ENCODE data around the gene CCDC137.

Gene CCDC137

DNA sequence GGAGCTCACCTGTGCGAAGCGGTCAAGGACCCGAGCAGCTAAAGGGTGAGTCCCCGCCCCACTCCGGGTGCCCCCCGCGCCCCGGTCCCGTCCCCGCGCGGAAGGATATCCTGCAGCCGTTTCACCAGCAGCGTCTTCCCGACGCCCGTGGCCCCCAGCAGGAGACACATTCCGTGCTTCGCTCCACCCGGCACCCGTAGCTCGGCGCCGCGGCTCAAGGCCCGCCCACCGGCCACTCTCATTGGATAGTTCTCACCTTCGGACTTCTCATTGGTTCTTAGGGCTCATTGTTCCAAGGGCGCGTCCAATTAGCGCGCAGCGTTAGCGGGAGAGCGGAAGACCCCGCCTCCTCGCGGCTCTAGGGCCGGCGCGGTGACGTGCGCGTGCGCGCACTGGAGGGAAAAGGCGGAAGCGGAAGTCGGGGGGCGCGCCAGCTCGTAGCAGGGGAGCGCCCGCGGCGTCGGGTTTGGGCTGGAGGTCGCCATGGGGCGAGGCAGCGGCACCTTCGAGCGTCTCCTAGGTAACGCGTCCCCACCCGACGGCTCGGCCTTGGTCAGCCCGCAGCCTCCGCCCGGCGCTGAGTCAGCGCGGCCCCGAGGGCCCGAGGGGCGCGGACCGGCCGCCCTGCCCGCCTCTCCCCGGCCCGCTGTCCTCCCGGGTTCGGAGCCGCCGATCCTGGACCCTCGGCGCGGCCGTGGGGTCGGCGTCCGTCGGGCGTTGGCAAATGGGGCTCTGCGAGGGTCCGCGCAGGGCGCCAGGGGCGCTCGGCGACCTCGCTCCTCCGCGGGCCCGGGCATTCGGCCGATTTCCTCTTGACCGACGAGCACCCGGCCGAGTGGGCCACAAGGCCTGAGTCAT is 17.3 kb downstream of the CCDC137 start, which contains the start of the genes ARL16 and HGS:
Gene ARL16, minus strand, starts transcription at position 214 of the 858 bp plus-strand sequence. Its CDS starts 44 bp downstream, at position 170.
Gene HGS, plus strand, starts transcription at position 428 of the 858 bp plus-strand sequence. Its CDS starts 56 bp downstream, at position 484.
- DNase-seq = peak; percentile 97

DNA sequence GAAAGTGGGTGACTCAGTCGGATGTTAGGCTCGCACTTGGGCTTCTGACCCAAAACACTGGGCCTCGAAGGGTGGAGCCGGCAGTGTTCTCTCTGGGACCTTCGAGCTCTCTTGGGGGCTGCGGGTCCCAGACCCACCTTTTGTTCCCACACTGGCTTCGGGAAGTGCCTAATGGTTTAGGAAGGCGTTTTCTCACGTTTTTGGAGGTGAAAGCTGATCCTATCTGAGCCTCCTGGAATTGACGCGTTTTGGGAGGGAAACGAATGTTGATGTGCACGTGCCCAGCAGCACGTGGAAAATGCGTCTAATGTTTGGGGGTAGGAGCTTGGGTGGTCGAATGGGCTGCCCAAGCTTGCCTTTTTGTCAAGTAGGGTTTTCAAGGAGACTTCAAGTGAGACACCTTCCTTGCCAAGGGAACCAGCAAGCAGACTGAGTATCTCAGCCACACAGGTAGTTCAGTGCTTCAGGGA is 17.9 kb downstream of the CCDC137 start:
- no peak for DNase-seq

DNA sequence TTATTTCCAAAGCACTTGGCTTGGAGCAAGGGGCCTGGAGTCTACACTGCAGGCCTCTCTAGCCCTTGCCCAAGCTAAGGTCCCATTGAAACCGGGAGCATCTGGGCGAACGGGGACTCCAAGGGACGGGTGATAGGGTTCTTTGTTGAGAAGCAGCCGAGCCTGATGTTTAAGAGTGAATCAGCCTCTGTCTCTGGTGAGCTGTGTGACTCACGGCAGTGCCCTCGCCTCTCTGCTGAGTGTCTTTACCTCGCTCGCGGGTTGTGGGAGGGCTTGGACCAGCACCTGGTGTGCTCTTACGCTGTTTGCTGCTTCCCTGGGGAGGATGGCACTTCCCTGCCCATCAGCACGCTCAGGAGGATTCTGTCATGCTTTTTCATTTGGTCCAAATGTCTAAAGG is 18.6 kb downstream of the CCDC137 start:
- no peak for DNase-seq

DNA sequence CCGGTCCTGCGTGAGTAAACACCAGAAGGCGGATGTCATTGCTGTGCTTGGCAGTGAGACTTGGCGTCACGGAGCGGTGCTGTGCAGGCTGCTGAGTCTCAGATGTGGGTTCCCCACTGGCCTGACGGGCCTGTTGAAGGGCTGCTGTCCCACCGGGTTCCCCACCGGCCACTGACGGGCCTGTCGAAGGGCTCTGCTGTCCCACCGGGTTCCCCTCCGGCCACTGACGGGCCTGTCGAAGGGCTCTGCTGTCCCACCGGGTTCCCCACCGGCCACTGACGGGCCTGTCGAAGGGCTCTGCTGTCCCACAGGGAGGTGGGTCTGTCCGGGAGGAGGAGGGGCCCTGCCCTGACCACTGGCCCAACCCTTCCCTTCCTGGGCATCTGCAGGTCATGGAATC is 20.1 kb downstream of the CCDC137 start:
- DNase-seq = no peak

DNA sequence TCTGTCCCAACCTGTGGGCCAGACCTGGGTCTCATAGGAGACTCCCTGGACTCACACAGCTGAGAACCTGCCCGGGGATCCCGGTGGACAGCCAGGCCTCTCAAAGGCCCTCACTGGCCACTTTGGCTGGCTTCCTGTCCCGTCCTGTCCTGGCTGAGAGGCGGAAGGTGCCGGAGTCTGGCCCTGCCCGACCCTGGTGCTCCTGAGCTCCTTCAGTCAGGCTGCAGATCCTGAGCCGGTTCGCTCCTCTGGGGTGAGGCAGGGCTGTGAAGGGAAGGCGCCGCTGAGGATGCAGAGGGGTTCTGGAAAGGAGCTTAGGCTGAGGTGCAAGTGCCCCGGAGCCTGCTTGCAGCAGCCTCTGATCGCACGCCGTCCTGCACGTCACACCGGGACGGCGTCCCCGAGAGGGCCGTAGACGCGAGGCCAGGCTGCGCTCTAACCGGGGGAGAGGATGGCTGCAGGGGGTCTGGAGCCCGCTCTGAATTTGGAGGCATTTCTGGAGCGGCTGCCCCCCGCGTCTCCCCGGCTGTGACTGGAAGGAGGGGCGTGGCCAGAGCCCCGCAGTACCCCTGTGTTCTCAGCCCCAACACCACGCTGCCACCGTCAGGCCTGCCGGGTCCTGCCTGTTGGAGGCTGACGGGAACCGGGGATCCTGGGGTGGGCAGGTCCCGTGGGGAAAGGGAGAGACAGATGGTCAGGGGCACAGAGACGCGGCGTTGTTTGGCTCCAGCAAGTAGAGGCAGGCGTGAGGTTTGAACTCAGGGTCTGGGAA is 21.4 kb downstream of the CCDC137 start:
- no peak for DNase-seq

DNA sequence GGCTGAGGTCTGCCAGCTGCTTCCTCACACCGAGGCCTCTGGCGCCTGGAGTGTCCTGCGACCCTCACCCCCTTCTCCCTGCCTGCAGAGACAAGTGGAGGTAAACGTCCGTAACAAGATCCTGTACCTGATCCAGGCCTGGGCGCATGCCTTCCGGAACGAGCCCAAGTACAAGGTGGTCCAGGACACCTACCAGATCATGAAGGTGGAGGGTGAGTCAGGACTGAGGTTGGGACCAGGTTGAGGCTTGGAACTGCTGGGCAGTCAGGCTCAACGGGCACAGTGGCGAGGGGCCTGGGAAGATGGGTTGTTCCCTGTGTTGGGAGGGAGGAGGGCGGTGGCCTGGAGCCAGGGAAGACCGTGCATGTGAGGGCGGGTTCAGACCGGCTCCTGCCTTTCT is 22.1 kb downstream of the CCDC137 start:
- no peak for DNase-seq

DNA sequence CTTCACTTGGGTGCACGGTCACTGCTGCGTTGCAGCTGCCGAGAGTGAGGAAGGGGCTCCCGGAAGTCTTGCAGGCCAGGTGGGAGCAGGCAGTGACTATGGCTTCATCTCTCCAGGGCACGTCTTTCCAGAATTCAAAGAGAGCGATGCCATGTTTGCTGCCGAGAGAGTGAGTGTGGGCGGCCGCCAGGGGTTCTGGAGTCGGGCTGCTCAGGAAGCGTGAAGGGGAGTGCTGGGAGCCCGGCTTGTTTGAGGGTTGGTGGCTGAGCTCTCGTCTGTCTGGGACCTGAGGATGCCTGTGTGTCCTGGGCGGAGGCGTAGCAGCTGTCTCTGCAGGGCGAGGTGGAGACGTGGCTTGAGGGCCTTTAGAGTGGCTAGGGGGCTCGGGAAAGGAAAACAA is 23.5 kb downstream of the CCDC137 start:
- DNase-seq = no peak

DNA sequence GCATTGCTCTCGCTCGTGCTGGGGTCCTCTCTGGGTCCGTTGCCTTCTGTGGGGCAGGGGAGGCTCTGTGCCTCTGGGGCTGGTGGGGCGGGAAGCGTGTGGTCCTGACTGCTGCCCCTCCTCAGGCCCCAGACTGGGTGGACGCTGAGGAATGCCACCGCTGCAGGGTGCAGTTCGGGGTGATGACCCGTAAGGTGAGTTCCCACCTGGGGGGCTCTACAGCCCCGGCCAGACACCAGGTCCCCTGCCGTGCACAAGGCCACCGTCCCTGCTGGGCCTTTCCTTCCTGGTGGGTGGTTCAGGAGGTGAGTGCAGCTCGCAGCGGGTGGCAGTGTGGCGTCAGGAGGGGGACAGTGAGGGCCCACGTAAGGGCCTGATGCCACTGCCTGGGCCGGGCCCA is 24.0 kb downstream of the CCDC137 start:
- no peak for DNase-seq

DNA sequence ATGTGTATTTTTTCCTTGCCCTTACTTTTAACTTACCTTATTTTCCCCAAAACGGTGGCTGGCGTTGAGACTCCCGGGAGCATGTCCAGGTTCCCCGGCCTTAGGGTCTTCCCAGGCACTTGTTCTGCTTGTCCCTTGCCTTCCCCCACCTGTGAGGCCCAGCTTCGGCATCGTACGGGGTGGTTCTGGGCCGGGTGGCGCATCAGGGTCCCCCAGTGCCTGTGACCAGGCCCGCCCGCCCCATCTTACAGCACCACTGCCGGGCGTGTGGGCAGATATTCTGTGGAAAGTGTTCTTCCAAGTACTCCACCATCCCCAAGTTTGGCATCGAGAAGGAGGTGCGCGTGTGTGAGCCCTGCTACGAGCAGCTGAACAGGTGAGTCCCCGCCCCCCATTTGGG is 24.7 kb downstream of the CCDC137 start:
- DNase-seq = no peak

DNA sequence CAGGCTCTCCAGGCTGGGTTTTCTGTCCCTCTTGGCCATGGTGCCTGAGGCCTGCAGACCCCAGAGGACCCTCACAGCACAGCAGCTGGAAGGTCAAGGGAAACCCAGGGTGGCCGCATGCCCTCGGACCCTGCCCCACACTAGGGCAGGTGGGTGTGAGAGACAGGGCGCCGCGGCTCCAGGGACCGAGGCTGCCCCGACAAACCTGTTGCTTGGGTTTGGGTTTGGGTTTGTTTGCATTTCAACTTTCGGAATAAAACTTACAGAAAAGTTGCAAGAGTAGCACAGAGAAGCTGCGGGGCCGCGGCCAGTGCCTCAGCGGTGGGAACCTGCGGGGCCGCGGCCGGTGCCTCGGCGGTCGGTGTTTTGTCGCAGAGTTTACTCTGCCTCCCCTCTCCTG is 25.1 kb downstream of the CCDC137 start:
- DNase-seq = no peak

DNA sequence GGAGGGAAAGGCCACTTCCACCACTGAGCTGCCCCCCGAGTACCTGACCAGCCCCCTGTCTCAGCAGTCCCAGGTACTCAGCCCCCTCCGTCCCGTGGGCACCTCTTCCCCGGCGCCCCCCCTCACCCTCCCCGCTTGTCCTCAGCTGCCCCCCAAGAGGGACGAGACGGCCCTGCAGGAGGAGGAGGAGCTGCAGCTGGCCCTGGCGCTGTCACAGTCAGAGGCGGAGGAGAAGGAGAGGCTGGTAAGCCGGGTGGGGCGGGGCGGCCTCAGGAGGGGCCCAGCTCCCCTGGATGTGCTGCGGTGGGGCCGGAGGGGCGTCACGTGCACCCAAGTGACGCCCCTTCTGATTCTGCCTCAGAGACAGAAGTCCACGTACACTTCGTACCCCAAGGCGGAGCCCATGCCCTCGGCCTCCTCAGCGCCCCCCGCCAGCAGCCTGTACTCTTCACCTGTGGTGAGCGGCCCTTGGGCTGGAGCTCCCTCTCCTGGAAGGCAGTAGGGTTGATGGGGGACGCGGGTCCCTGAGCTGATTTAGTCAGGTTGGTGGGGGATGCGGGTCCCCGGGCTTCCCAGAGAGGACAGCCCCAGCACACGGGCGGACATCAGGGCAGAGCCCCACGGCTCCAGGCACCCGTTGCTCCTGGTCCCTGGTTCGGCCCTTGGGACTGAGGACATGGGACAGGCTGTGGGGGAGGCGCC is 27.1 kb downstream of the CCDC137 start:
- DNase-seq = no peak

DNA sequence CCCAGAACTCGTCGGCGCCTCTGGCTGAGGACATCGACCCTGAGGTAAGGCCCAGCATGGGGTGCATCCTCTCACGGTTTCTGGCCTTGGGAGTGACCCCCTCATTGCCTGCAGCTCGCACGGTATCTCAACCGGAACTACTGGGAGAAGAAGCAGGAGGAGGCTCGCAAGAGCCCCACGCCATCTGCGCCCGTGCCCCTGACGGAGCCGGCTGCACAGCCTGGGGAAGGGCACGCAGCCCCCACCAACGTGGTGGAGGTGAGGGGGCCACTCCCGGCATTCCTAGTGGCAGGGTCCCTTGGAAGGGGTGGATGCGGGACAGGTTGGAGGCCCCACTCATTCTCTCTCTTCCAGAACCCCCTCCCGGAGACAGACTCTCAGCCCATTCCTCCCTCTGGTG is 28.3 kb downstream of the CCDC137 start:
- DNase-seq = no peak

DNA sequence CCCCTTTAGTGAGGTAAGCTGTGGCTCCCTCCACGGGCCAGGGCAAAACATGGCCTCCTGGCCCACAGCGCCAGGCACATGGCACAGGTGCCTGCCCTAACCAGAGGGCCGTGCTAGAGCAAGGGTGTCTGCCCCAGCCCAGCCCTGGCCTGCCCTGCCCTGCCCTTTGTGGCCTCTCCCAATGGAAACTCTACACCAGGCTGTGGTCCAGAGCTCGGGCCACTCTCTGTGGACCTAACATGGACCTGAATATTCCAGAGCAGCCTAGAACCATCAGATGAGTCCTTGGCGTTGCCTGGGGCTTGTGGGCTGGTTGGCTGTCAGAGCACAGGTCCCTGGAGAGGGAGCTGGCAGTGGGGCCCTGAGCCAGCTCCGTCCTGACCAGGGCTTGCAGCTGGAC is 28.7 kb downstream of the CCDC137 start:
- DNase-seq = no peak

DNA sequence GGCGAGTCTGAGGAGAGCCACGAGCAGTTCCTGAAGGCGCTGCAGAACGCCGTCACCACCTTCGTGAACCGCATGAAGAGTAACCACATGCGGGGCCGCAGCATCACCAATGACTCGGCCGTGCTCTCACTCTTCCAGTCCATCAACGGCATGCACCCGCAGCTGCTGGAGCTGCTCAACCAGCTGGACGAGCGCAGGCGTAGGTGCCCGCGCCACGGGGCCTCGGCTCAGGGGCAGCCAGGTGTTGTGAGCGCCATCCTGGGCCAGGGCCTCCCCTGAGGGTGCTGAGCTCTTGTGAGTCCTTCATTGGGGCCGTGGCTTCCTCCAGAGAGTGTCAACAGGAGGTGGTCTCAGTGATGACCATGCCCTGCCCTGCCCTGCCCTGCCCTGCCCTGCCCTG is 29.3 kb downstream of the CCDC137 start:
- DNase-seq = no peak

DNA sequence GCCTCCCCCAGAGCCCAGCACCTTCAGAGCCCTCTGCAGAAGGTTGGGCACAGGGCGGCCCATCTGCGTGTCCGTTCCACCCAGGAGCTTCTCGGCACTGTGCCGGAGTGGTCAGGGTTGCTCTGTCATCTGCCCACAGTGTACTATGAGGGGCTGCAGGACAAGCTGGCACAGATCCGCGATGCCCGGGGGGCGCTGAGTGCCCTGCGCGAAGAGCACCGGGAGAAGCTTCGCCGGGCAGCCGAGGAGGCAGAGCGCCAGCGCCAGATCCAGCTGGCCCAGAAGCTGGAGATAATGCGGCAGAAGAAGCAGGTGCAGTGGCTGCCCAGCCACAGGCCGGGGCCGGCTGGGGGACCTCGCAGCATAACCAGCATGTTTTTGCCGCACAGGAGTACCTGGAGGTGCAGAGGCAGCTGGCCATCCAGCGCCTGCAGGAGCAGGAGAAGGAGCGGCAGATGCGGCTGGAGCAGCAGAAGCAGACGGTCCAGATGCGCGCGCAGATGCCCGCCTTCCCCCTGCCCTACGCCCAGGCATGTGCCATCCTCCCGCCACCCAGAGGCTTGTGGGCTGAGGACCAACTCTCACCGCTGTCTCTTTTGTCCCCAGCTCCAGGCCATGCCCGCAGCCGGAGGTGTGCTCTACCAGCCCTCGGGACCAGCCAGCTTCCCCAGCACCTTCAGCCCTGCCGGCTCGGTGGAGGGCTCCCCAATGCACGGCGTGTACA is 29.8 kb downstream of the CCDC137 start:
- DNase-seq = no peak

DNA sequence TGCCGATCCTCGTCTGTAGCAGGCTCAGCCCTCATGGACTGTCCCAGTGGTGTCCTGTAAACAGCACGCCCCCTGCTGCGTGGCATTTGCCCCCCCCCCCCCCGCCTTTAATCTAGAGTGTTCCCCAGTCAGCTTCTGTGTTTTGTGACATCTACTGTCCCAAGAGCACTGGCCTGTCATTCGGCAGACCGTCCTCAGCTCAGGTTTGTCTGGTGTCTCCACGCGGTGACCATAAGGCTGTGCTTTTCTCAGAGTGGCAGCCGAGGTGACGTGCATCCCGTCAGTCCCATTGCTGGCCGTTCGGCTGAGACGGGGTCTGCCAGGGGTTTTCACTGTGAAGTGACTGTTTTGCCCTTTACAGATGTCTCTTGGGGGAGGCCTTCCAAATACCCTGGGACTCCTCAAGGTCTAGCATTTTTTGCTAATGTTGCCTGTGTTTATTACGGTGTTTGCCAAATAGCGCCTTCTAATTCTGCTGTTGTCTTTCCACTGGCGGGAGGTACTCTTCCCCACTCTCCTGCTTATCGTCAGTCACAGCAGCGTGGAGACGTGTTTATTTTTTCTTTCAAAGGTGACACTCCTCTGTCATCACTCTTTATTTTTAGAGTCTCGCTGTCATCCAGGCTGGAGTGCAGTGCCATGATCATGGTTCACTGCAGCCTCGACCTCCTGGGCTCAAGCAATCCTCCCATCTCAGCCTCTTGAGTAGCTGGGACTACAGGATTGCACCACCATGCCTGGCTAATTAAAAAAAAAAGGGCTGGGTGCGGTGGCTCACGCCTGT is 30.9 kb downstream of the CCDC137 start:
- no peak for DNase-seq

DNA sequence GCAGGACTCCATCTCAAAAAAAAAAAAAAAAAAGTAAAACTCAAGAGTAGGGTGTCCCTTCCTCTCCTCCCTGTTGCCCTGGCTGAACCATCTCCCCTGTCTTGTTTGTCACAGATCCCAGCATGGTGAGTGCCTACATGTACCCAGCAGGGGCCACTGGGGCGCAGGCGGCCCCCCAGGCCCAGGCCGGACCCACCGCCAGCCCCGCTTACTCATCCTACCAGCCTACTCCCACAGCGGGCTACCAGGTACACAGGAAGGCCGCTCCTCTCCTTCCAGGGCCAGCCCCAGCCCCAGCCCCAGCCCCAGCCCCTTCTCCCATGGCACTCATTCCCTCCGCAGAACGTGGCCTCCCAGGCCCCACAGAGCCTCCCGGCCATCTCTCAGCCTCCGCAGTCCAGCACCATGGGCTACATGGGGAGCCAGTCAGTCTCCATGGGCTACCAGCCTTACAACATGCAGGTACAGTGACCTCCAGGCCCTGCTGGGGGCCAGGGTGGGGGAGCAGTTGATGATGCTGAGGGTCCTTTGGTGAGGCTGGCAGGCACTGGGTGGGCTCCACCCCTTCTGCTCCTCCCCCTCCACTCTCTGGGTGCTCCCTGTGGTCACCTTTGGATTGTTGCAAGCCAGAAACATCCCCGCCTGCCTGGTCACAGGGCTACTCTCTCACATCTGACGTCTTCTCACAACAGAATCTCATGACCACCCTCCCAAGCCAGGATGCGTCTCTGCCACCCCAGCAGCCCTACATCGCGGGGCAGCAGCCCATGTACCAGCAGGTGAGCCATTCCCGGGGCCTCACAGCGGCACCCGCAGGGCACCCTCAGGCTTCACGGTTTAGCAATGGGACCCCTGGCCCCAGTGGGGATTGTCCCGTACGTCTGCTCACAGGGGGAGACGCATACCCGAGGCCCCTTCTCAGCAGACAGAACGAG is 34.1 kb downstream of the CCDC137 start:
- DNase-seq = no peak

DNA sequence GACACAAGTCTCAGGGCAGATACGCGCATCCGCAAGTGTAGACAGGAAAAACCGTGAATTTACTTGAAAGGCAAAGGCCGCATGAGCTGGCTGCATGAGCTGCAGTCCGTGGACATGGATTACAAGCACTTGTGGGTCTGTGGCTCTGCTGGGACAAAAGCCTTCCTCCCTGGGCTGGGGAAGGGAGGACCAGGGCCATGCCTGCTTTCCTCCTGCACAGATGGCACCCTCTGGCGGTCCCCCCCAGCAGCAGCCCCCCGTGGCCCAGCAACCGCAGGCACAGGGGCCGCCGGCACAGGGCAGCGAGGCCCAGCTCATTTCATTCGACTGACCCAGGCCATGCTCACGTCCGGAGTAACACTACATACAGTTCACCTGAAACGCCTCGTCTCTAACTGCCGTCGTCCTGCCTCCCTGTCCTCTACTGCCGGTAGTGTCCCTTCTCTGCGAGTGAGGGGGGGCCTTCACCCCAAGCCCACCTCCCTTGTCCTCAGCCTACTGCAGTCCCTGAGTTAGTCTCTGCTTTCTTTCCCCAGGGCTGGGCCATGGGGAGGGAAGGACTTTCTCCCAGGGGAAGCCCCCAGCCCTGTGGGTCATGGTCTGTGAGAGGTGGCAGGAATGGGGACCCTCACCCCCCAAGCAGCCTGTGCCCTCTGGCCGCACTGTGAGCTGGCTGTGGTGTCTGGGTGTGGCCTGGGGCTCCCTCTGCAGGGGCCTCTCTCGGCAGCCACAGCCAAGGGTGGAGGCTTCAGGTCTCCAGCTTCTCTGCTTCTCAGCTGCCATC is 34.9 kb downstream of the CCDC137 start:
- no peak for DNase-seq

DNA sequence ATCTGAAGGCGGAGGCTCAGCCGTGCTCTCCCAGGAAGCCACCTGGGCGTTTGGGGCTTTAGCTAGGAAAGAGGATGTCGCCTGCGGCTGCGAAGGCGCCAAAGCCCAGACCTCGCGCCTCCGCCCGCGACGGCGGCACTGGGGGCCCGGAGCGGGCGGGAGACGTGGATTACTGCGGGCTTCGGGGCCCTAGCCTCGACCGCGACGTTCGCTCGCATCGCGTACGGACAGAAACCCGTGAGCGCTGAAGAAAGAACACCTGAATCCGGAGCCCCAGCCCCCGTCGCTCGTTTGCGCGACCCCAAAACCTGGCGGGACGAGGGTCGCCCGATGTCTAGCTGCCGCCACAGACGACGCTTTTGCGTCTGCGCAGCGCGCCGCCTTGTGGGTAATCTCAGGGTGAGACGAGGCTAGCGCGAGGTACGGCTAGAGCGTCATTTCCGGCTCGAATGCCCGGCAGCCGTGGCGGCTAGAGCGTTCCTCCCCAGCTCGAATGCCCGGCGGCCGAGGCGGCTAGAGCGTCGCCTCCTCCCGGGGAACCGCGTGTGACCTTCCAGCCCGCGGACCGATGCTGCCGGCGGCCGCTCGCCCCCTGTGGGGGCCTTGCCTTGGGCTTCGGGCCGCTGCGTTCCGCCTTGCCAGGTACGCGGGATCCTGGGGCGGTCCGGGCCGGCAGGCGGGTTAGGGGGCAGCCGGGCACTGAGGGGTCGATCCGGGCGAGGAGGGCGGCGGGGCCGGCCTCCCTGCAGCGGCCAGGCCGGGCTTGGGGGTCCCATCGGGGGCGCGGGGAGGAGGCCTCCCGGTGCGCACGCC is 36.6 kb downstream of the CCDC137 start, which contains the start of gene MRPL12:
Gene MRPL12, plus strand, starts transcription at position 434 of the 813 bp plus-strand sequence. Its CDS starts 135 bp downstream, at position 569.
- peak; percentile 85 for DNase-seq

All from activated CD4-positive, alpha-beta T cell treated with anti-CD3 and anti-CD28 coated beads, Interleukin-2, amount 50 U/mL, for 1 hour (primary cell).